HG03196 (cell line): ENCODE results near the gene MPPE1.

Source experiments
- ATAC-seq: cut with Tn5 transposase; IDR thresholded peaks from one replicate; pipeline ENCODE4 v1.9.1; 2021; ENCODE audit not compliant: unreplicated experiment

Gene MPPE1

GRCh38 chr18:11885278-11885947, 22.7 kb downstream of the MPPE1 start:
- no peak for ATAC-seq

GRCh38 chr18:11884396-11885030, 23.6 kb downstream of the MPPE1 start:
- ATAC-seq, result no peak

GRCh38 chr18:11883153-11883552, 25.0 kb downstream of the MPPE1 start:
- peak; percentile 74 for ATAC-seq

- no peak for ATAC-seq
Measured at GRCh38 chr18:11882636-11883035, 25.5 kb downstream of the MPPE1 start.

GRCh38 chr18:11880586-11881304, 27.4 kb downstream of the MPPE1 start:
- ATAC-seq, result no peak

GRCh38 chr18:11877497-11878135, 30.5 kb downstream of the MPPE1 start:
- no peak for ATAC-seq

- ATAC-seq, result no peak
Measured at GRCh38 chr18:11874676-11875075, 33.4 kb downstream of the MPPE1 start.

GRCh38 chr18:11873670-11874340, 34.3 kb downstream of the MPPE1 start:
- ATAC-seq, result no peak

GRCh38 chr18:11872479-11873136, 35.5 kb downstream of the MPPE1 start:
- no peak for ATAC-seq

GRCh38 chr18:11871501-11871900, 36.6 kb downstream of the MPPE1 start:
- ATAC-seq, result no peak

- no peak for ATAC-seq
Measured at GRCh38 chr18:11868230-11868629, 39.9 kb downstream of the MPPE1 start.

- no peak for ATAC-seq
Measured at GRCh38 chr18:11866764-11867163, 41.4 kb downstream of the MPPE1 start.

GRCh38 chr18:11866329-11866728, 41.8 kb downstream of the MPPE1 start:
- ATAC-seq, result no peak

GRCh38 chr18:11865071-11865470, 43.0 kb downstream of the MPPE1 start:
- no peak for ATAC-seq

GRCh38 chr18:11864471-11864870, 43.6 kb downstream of the MPPE1 start:
- no peak for ATAC-seq

GRCh38 chr18:11862468-11863137, 45.5 kb downstream of the MPPE1 start:
- ATAC-seq, result no peak

- no peak for ATAC-seq
Measured at GRCh38 chr18:11861583-11862288, 46.4 kb downstream of the MPPE1 start.

GRCh38 chr18:11860594-11861450, 47.3 kb downstream of the MPPE1 start:
- ATAC-seq, result no peak
